Measurements from ENCODE around the gene PTK7. TPM values are rescaled to one million over a fixed set of nuclear protein-coding genes. Genes with fewer than 3 reads are reported as not detected.

The PTK7 gene
- total RNA-seq, 1 experiment from 2014 or later: 48.1 TPM

- Histone ChIP-seq H3K4me3 (ENCODE audit: low read length) (no peak overlapping the region), H4K20me1 (ENCODE audit: low read length) (no peaks in the 10 kb centered on the region), H3K4me1 (ENCODE audit: insufficient read depth, low read length) (no peaks in the 10 kb centered on the region), H3K9ac (ENCODE audit: low read length) (no peak overlapping the region), H3K27me3 (ENCODE audit: low read length) (no peaks in the 10 kb centered on the region), H2AFZ (ENCODE audit: low read length) (no peak overlapping the region), H3K4me2 (ENCODE audit: low read length) (no peak overlapping the region), H3F3A (ENCODE audit: low read length, unreplicated experiment) (no peaks in the 10 kb centered on the region), H3K27ac (ENCODE audit: low read length) (no peak overlapping the region), H3K79me2 (ENCODE audit: low read length) (no peaks in the 10 kb centered on the region), H3K36me3 (ENCODE audit: low read depth, low read length) (no peaks in the 10 kb centered on the region), H3K9me3 (ENCODE audit: low read length) (no peaks in the 10 kb centered on the region), H3K9me2 (replicated peaks; ENCODE audit: low read length) (no peaks in the 10 kb centered on the region)
- POLR2A ChIA-PET (ENCODE audit: unreplicated experiment): no interaction called here
- DNase-seq (no peak), ATAC-seq (no peak)
- TF ChIP-seq CTCF (conservative IDR thresholded peaks at IDR 0.05; ENCODE audit: low read depth, low read length) (no peak), EZH2 (IDR thresholded peaks at IDR 0.05; ENCODE audit: low read length, unreplicated experiment) (no peak), EZH2phosphoT487 (IDR thresholded peaks at IDR 0.05; ENCODE audit: borderline replicate concordance, low read length) (no peak)
- CTCF ChIA-PET: no interaction called here
- intact Hi-C loops (cut with micrococcal nuclease): no loop called here
- BruUV-seq (replicated peaks): TSS peak; percentile 16
These were observed 128.4 kb downstream of the PTK7 start for GRCh38 chr6:43204271-43205105.

DNA sequence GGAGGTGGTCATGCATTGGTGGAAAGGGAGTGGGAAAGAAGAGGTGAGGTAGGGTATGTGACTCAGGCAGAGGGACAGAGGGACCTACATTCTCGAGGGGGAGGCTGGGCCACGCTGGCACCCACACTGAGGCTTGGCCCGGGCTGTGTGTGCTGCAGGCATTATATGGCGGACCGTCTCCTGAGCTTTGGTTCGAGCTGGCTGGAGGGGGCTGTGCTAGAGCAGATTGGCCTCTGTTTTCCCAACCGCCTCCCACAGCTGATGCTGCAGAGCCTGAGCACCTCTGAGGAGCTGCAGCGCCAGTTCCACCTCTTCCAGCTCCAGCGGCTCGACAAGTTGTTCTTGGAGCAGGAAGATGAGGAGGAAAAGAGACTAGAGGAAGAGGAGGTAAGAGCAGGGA lies 129.7 kb downstream of the PTK7 start:
- Histone ChIP-seq H3K27me3 (ENCODE audit: low read length) (no peaks in the 10 kb centered on the region), H3K9me2 (replicated peaks; ENCODE audit: low read length) (no peaks in the 10 kb centered on the region), H3K36me3 (ENCODE audit: low read depth, low read length) (no peaks in the 10 kb centered on the region), H2AFZ (ENCODE audit: low read length) (no peak overlapping the region), H3K27ac (ENCODE audit: low read length) (no peak overlapping the region), H3K4me1 (ENCODE audit: insufficient read depth, low read length) (peaks cover 2% of the 10 kb centered on the region; the same call in 1 of the 2 replicates), H3F3A (ENCODE audit: low read length, unreplicated experiment) (no peaks in the 10 kb centered on the region), H3K4me2 (ENCODE audit: low read length) (no peak overlapping the region), H3K79me2 (ENCODE audit: low read length) (no peaks in the 10 kb centered on the region), H3K4me3 (ENCODE audit: low read length) (no peak overlapping the region), H4K20me1 (ENCODE audit: low read length) (no peaks in the 10 kb centered on the region), H3K9ac (ENCODE audit: low read length) (no peak overlapping the region), H3K9me3 (ENCODE audit: low read length) (no peaks in the 10 kb centered on the region)
- ChIA-PET CTCF (no interaction called here), POLR2A (ENCODE audit: unreplicated experiment) (no interaction called here)
- TF ChIP-seq EZH2 (IDR thresholded peaks at IDR 0.05; ENCODE audit: low read length, unreplicated experiment) (no peak), CTCF (conservative IDR thresholded peaks at IDR 0.05; ENCODE audit: low read depth, low read length) (no peak), EZH2phosphoT487 (IDR thresholded peaks at IDR 0.05; ENCODE audit: borderline replicate concordance, low read length) (no peak)
- intact Hi-C loops (cut with micrococcal nuclease): no loop called here
- ATAC-seq: no peak
- DNase-seq: no peak
- BruUV-seq (replicated peaks): no TSS peak

DNA sequence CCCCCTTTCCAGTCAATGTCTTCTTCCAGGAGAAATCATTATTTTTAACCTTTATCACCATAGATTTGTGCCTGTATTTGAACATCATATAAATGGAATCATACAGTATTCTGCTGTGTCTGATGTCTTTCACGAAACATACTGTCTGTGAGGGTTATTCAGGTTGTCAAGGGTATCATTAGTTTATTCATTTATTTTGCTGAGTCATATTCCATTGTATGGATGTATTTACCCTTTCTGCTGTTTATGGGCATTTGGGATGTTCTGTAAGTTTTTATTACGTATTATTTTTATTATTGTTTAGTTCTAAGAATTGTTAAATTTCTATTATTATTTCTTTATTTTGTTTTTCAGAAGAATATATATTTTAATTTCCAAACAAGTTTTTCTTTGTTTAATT lies 131.2 kb downstream of the PTK7 start:
- peak; percentile 27; the same call in 1 of the 2 replicates for ATAC-seq
- no peaks in the 10 kb centered on the region for H3K9me2 ChIP-seq (replicated peaks; ENCODE audit: low read length)
- no peaks in the 10 kb centered on the region for H3K79me2 ChIP-seq (ENCODE audit: low read length)
- no peak overlapping the region for H3K4me3 ChIP-seq (ENCODE audit: low read length)
- DNase-seq: no peak
- no peak overlapping the region for H3K4me2 ChIP-seq (ENCODE audit: low read length)
- no peaks in the 10 kb centered on the region for H3K27me3 ChIP-seq (ENCODE audit: low read length)
- H4K20me1 ChIP-seq (ENCODE audit: low read length): no peaks in the 10 kb centered on the region
- BruUV-seq (replicated peaks): no TSS peak
- intact Hi-C loops (cut with micrococcal nuclease): no loop called here
- no peaks in the 10 kb centered on the region for H3F3A ChIP-seq (ENCODE audit: low read length, unreplicated experiment)
- H3K36me3 ChIP-seq (ENCODE audit: low read depth, low read length): no peaks in the 10 kb centered on the region
- no peak overlapping the region for H3K27ac ChIP-seq (ENCODE audit: low read length)
- TF ChIP-seq EZH2phosphoT487 (IDR thresholded peaks at IDR 0.05; ENCODE audit: borderline replicate concordance, low read length) (no peak), CTCF (conservative IDR thresholded peaks at IDR 0.05; ENCODE audit: low read depth, low read length) (no peak), EZH2 (IDR thresholded peaks at IDR 0.05; ENCODE audit: low read length, unreplicated experiment) (no peak)
- POLR2A ChIA-PET (ENCODE audit: unreplicated experiment): no interaction called here
- H3K9me3 ChIP-seq (ENCODE audit: low read length): no peaks in the 10 kb centered on the region
- CTCF ChIA-PET: no interaction called here
- peaks cover 7% of the 10 kb centered on the region; the same call in 1 of the 2 replicates for H3K4me1 ChIP-seq (ENCODE audit: insufficient read depth, low read length)
- H2AFZ ChIP-seq (ENCODE audit: low read length): no peak overlapping the region
- H3K9ac ChIP-seq (ENCODE audit: low read length): no peak overlapping the region
